ENCODE results near the gene BTBD19. TPM values are rescaled to one million over a fixed set of nuclear protein-coding genes. Genes with fewer than 3 reads are reported as not detected.

BTBD19 gene
- polyA plus RNA-seq, 1 experiment, result 7.3 TPM

DNA sequence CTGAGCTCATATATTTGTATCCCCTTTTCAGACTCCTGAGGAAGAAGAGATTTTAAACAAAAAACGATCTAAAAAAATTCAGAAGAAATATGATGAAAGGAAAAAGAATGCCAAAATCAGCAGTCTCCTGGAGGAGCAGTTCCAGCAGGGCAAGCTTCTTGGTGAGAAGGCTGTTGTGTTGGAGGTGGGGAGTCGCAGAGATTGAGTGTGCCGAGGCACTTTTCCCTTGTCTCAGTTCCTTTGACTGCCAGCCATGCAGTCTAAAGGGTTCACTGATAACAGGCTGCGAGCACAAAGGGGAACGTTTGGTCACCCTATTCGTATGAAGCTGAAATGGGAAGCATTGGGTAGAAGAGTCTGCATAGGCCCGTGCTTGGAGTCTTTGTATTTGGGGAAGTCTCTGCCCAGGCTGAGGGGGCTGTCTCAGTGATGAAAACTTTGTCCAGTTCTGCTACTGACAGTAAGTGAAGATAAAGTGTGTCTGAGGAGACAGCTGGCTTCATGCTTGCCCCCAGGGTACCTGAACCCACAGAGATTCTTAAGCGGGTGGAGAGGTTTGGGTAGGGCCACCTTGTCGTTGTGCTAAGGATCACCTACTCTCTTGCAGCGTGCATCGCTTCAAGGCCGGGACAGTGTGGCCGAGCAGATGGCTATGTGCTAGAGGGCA, 30.2 kb upstream of the BTBD19 start:
- peak overlapping the region; percentile 92 for H3K4me3 ChIP-seq (ENCODE audit: low read depth, low read length)
- DNase-seq (ENCODE audit: low read depth, low spot score), result no peak
- no peaks in the 10 kb centered on the region for H3K27me3 ChIP-seq (ENCODE audit: control insufficient read depth, insufficient read depth, low read length)
- H3K9me3 ChIP-seq (ENCODE audit: control insufficient read depth, insufficient read depth, low read length), result no peaks in the 10 kb centered on the region; the same call in 1 of the 2 replicates
- ChIA-PET CTCF (interaction anchor here (0.8 to 1.3 kb wide), 4 partner anchors 7 to 236 kb away, joined by 3 to 4 read pairs (median 3); partner anchors contain the start of gene PLK3), POLR2A (interaction anchor here (1.0 kb wide), 1 partner anchor 41 kb away, joined by 3 read pairs; no protein-coding TSS in a partner anchor)
- TF ChIP-seq, protein P1, sequence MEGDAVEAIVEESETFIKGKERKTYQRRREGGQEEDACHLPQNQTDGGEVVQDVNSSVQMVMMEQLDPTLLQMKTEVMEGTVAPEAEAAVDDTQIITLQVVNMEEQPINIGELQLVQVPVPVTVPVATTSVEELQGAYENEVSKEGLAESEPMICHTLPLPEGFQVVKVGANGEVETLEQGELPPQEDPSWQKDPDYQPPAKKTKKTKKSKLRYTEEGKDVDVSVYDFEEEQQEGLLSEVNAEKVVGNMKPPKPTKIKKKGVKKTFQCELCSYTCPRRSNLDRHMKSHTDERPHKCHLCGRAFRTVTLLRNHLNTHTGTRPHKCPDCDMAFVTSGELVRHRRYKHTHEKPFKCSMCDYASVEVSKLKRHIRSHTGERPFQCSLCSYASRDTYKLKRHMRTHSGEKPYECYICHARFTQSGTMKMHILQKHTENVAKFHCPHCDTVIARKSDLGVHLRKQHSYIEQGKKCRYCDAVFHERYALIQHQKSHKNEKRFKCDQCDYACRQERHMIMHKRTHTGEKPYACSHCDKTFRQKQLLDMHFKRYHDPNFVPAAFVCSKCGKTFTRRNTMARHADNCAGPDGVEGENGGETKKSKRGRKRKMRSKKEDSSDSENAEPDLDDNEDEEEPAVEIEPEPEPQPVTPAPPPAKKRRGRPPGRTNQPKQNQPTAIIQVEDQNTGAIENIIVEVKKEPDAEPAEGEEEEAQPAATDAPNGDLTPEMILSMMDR (IDR thresholded peaks at IDR 0.05; ENCODE audit: low read depth, low read length), result no peak
- H3K27ac ChIP-seq (ENCODE audit: low read depth, low read length), result peak overlapping the region; percentile 21

DNA sequence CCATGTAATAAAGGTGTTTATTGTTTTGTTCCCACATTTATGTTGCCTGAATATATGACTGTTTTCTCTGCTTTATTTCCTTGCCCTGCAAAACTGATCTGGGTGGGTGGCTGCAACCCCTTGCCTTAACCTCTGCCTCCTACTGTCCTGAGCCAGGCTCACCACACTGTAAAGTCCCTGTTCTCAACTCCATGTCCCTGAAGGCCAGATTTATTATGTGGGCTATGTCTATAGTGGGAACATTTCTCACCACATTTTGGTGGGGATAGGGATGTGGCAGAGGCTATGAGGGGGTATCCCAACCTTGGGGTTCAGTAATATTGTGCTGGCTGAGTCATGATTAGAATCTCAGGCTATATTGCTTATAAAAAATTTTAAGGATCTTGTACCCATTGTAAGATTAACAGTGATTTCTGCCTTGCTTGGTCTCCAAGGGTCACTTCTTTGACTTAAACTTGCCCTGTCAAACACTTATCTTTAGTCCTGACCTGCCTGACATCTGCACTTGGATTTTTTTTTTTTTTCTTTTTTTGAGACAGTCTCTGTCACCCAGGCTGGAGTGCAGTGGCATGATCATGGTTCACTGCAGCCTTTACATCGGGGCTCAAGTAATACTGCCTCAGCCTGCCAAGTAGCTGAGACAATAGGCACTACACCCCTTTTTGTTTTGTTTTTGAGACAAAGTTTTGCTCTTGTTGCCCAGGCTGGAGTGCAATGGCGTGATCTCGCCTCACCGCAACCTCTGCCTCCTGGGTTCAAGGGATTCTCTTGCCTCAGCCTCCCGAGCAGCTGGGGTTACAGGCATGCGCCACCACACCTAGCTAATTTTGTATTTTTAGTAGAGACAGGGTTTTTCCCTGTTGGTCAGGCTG, 29.4 kb upstream of the BTBD19 start:
- Histone ChIP-seq H3K27ac (ENCODE audit: low read depth, low read length) (no peak overlapping the region), H3K4me3 (ENCODE audit: low read depth, low read length) (no peak overlapping the region), H3K9me3 (ENCODE audit: control insufficient read depth, insufficient read depth, low read length) (no peaks in the 10 kb centered on the region; the same call in 1 of the 2 replicates), H3K27me3 (ENCODE audit: control insufficient read depth, insufficient read depth, low read length) (no peaks in the 10 kb centered on the region)
- no peak for DNase-seq (ENCODE audit: low read depth, low spot score)
- TF ChIP-seq, protein P1 (IDR thresholded peaks at IDR 0.05; ENCODE audit: low read depth, low read length), result no peak
- CTCF ChIA-PET, result interaction anchor here (1.3 kb wide), 1 partner anchor 236 kb away, joined by 3 read pairs; no protein-coding TSS in a partner anchor
- POLR2A ChIA-PET, result no interaction called here

DNA sequence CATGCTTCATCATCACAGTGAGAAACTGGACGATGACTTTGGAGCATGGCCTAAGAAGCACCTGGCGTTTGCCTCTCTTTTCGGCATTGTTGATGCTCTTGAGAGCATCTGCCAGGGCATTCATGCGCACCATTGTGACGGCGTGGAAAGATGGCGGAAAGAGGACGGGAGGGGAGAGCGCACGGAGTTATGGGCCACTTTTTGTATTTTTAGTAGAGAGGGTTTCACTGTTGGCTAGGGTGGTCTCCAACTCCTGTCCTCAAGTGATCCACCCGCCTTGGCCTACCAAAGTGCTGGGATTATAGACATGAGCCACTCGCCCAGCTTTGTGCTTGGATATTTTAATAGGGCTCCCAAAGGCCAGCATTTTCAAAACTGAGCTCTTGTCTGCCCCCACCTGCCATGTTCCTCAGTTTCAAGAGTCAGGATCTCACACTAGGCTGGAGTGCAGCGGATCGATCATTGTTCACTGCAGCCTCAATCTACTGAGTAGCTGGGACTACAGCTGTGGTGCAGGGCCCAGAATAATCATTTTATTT, 27.7 kb upstream of the BTBD19 start:
- no peak for DNase-seq (ENCODE audit: low read depth, low spot score)
- ChIA-PET POLR2A (interaction anchor here (0.6 to 0.9 kb wide), 3 partner anchors 14 to 45 kb away, joined by 3 to 6 read pairs (median 3); partner anchors contain the start of gene PLK3), CTCF (interaction anchor here (0.5 to 1.3 kb wide), 2 partner anchors 9 to 27 kb away, joined by 3 to 5 read pairs; no protein-coding TSS in a partner anchor)
- Histone ChIP-seq H3K27ac (ENCODE audit: low read depth, low read length) (no peak overlapping the region), H3K9me3 (ENCODE audit: control insufficient read depth, insufficient read depth, low read length) (no peaks in the 10 kb centered on the region; the same call in 1 of the 2 replicates), H3K4me3 (ENCODE audit: low read depth, low read length) (no peak overlapping the region), H3K27me3 (ENCODE audit: control insufficient read depth, insufficient read depth, low read length) (peaks cover 2% of the 10 kb centered on the region)
- TF ChIP-seq, protein P1 (IDR thresholded peaks at IDR 0.05; ENCODE audit: low read depth, low read length), result no peak

DNA sequence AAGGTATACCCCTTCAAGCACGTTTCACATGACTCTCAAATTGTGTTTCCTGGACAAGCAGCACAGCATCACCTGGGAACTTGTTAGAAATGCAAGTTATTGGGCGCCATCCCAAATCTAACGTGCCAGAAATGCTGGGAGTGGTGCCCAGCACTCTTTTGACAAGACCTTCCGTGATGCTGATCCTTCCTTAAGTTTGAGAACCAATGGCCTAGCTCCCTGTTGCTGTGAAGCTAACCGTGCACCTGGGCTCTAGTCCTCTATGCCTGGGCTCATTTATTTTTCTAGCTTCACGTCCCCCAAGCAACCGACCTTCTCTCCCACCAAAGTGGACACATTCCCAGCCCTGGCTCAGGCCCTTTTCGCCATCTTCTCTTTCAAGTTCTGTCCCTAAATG, 24.6 kb upstream of the BTBD19 start:
- TF ChIP-seq, protein P1 (IDR thresholded peaks at IDR 0.05; ENCODE audit: low read depth, low read length), result no peak
- H3K9me3 ChIP-seq (ENCODE audit: control insufficient read depth, insufficient read depth, low read length), result no peaks in the 10 kb centered on the region; the same call in 1 of the 2 replicates
- ChIA-PET POLR2A (interaction anchor here (0.6 to 2.3 kb wide), 6 partner anchors 8 to 228 kb away, joined by 3 to 9 read pairs (median 5); partner anchors contain the start of genes HECTD3, PLK3 and RPS8), CTCF (interaction anchor here (0.7 to 2.2 kb wide), 3 partner anchors 10 to 69 kb away, joined by 3 to 10 read pairs (median 4); partner anchors contain the start of gene RNU5D-1)
- H3K4me3 ChIP-seq (ENCODE audit: low read depth, low read length), result peak overlapping the region; percentile 41; the same call in 1 of the 2 replicates
- no peak for DNase-seq (ENCODE audit: low read depth, low spot score)
- H3K27ac ChIP-seq (ENCODE audit: low read depth, low read length), result no peak overlapping the region
- peaks cover 2% of the 10 kb centered on the region for H3K27me3 ChIP-seq (ENCODE audit: control insufficient read depth, insufficient read depth, low read length)
